Activated T-cell treated with anti-CD3 and anti-CD28 coated beads for 4 hours (primary cell): ENCODE data around the gene TMEM175.
"Not testable (repeated sequence)": the region's sequence is repeated elsewhere in the genome, so short reads cannot be mapped to it uniquely, and the experiment has no call there.

Source experiments
- DNase-seq: peaks from one replicate; pipeline ENCODE4 v3.0.0-alpha.2; 2020

TMEM175 gene

GRCh38 chr4:992297-993110 lies 60.2 kb downstream of the TMEM175 start:
- DNase-seq = no peak

- no peak for DNase-seq
Observed at GRCh38 chr4:993111-994029, 61.1 kb downstream of the TMEM175 start, which contains the start of gene SLC26A1. Gene SLC26A1 (minus strand): TSS chr4:993404. CDS start chr4:991703, 1,701 bp downstream.

GRCh38 chr4:995311-996026 lies 63.2 kb downstream of the TMEM175 start:
- DNase-seq = no peak

- DNase-seq = no peak
Observed at GRCh38 chr4:996030-996996, 64.1 kb downstream of the TMEM175 start.

- no peak for DNase-seq
Observed at GRCh38 chr4:996997-997374, 64.7 kb downstream of the TMEM175 start.

GRCh38 chr4:997375-998071 lies 65.3 kb downstream of the TMEM175 start:
- DNase-seq = no peak

GRCh38 chr4:998096-998691 lies 65.9 kb downstream of the TMEM175 start:
- no peak for DNase-seq

- DNase-seq = not testable (repeated sequence)
Observed at GRCh38 chr4:999240-999863, 67.1 kb downstream of the TMEM175 start.

GRCh38 chr4:999882-1000425 lies 67.7 kb downstream of the TMEM175 start:
- no peak for DNase-seq

GRCh38 chr4:1000686-1001260 lies 68.5 kb downstream of the TMEM175 start:
- DNase-seq = no peak

GRCh38 chr4:1001561-1002130 lies 69.4 kb downstream of the TMEM175 start:
- DNase-seq = no peak

GRCh38 chr4:1002131-1002630 lies 69.9 kb downstream of the TMEM175 start:
- DNase-seq = no peak

- DNase-seq = no peak
Observed at GRCh38 chr4:1002631-1003251, 70.5 kb downstream of the TMEM175 start.

- DNase-seq = no peak
Observed at GRCh38 chr4:1003271-1004070, 71.2 kb downstream of the TMEM175 start.

GRCh38 chr4:1004071-1004418 lies 71.8 kb downstream of the TMEM175 start:
- no peak for DNase-seq

GRCh38 chr4:1004557-1005485 lies 72.6 kb downstream of the TMEM175 start:
- DNase-seq = no peak

- no peak for DNase-seq
Observed at GRCh38 chr4:1006856-1007255, 74.6 kb downstream of the TMEM175 start.
